ENCODE results near the gene TBC1D32.
"Not testable (repeated sequence)": the region's sequence is repeated elsewhere in the genome, so short reads cannot be mapped to it uniquely, and the experiment has no call there.

Gene TBC1D32

GRCh38 chr6:121330516-121330915 is 3.8 kb downstream of the TBC1D32 start:
- DNase-seq: no peak

DNA sequence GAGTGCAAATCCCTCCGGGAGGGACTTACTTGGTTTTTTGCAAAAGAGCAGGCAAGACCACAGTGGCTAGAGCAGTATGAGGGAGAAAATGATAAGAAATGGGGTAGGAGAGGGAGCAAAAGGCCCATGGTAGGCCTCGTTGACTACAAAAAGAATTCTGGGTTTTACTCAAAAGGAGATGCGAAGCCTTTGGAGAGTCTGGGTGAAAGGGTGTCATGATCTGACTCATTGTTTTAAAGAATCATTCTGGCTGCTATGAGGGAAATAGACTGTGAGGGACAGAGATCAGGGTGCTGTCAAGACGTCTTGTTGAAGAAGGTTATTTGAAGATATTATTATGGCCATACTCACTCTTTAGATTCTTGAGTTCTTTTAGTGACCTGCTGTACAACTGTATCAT is 13.0 kb downstream of the TBC1D32 start:
- no peak for DNase-seq

- no peak for DNase-seq
Measured at GRCh38 chr6:121319603-121320002, 14.7 kb downstream of the TBC1D32 start.

- no peak for DNase-seq
Measured at GRCh38 chr6:121319112-121319553, 15.1 kb downstream of the TBC1D32 start.

DNA sequence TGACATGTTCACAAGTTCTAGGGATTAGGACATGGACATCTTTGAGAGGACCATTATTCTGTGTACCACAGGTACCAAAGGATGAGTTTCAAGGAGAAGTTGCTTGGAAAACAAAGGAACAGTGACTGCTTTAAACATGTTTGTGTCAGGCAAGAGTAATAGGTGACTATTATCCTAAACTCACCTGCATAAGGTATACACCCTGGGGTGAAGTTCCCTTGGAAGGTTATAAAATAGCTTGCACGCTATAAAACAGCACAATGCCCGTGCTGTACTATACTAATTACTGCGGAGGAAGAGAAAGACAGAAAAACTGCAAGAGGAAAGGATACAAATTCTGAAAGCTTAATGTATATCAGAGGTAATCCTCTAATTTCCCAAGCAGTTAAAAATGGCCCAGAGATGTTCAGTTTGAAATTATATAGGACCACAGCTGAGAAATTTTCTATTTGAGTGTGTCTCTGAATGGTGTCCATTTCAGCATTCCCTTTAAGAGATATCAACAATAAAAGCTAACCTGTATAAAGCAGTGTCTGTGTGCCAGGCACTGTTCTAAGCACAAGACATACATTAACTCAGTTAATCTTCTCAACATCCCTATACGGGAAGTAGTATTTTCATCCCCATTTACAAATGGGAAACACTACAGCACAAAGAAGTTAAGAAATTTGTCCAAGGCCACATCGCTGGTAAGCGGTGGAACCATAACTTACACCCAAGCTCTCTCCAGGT is 19.7 kb downstream of the TBC1D32 start:
- no peak for DNase-seq

DNA sequence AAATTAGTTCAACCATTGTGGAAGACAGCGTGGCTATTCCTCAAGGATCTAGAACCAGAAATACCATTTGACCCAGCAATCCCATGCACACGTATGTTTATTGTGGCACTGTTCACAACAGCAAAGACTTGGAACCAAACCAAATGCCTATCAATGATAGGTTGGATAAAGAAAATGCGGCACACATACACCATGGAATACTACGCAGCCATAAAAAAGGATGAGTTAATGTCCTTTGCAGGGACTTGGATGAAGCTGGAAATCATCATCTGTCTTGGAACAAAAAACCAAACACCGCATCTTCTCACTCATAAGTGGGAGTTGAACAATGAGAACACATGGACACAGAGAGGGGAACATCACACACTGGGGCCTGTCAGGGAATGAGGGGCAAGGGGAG is 22.5 kb downstream of the TBC1D32 start:
- not testable (repeated sequence) for DNase-seq

GRCh38 chr6:121310495-121310894 is 23.8 kb downstream of the TBC1D32 start:
- no peak for DNase-seq

GRCh38 chr6:121309768-121310469 is 24.4 kb downstream of the TBC1D32 start:
- DNase-seq: no peak

GRCh38 chr6:121305957-121306607 is 28.2 kb downstream of the TBC1D32 start:
- no peak for DNase-seq

DNA sequence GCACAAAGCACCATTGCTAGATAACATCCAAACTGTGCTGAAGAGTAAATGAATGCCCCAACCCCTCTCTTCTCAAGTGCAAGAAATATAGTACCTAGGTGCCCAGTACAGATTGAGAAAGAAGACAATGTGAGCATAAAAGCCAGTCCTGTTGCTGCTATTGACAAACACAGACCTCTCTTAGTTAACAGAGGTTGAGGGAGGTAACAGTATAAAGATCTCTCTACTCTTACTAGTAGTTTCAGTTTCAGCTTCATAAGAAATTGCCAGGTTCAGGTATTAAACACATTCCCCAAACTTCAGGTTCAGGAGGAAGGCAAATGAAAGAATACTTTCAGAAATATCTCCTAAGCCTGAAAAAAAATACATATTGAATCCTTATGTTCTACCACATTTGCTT is 31.4 kb downstream of the TBC1D32 start:
- no peak for DNase-seq

- DNase-seq: not testable (repeated sequence)
Measured at GRCh38 chr6:121301156-121301555, 33.1 kb downstream of the TBC1D32 start.

GRCh38 chr6:121297694-121298093 is 36.6 kb downstream of the TBC1D32 start:
- DNase-seq: no peak

GRCh38 chr6:121285041-121285440 is 49.2 kb downstream of the TBC1D32 start:
- DNase-seq: no peak

DNA sequence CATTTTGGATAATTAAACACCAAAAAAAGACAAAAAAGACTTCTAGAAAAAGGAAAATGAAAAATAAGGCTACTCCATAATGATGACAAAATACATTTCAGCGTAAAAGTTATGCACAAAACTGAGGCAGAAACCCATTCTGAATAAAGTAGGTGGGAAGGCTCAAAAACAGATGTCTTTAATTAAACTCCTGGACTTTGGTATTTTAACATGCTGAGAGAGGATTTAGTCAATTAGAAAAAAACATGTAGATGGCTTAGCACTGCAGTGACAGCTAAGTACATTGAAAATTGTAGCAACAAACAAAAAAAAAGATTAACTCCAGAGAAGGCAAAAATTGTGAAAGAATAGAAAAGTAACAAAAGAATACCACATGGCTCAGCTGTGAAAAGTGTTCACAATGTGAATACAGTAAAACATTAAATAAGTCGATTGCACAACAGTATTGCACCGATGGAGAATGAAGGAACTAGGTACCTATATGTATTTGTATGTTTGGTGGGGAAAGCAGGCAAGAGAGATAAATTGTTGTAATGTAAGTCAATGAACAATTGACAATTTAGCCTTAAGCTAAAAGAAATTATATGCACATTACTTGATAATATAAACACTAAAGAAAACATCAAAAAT is 59.5 kb downstream of the TBC1D32 start:
- no peak for DNase-seq

GRCh38 chr6:121263742-121264141 is 70.5 kb downstream of the TBC1D32 start:
- DNase-seq: no peak

- DNase-seq: no peak
Measured at GRCh38 chr6:121260651-121261102, 73.6 kb downstream of the TBC1D32 start.

- DNase-seq: no peak
Measured at GRCh38 chr6:121247386-121247785, 86.9 kb downstream of the TBC1D32 start.

- no peak for DNase-seq
Measured at GRCh38 chr6:121242386-121242785, 91.9 kb downstream of the TBC1D32 start.

DNA sequence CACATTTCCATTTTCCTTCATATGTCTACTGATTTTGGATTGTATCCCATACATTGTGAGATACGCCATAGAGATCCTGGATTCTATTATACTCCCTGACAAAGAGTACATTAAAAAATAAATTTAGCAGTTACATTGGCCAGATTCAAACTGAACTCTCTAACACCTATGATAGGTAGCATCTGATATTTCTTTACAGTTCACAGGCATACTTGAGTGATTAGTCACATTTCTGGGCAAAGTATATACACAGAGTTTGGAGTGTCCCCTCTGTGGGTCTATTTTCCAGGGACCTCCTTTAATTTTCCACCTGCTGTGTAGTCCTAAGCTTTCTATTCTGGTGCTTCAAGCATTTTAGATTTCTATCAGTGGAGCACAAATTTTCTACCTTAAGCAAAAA is 96.4 kb downstream of the TBC1D32 start:
- no peak for DNase-seq

DNA sequence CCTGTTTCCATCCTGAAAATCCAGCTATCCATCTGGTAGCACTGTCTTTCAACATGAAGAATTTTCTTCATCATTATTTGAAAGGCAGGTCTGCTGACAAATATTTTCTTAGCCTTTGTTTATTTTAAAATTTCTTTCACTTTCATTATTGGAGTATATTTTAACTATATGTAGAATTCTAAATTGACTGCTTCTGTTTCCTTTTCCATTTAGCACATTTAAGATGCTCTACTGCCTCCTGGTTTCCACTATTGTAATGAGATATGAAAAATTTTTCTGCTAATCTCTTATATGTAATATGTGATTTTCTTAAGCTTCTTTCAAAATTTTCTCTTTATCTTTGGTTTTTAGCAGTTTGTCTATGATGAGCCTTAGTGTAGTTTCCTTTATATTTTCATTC is 97.3 kb downstream of the TBC1D32 start:
- no peak for DNase-seq

GRCh38 chr6:121235386-121235785 is 98.9 kb downstream of the TBC1D32 start:
- no peak for DNase-seq

DNA sequence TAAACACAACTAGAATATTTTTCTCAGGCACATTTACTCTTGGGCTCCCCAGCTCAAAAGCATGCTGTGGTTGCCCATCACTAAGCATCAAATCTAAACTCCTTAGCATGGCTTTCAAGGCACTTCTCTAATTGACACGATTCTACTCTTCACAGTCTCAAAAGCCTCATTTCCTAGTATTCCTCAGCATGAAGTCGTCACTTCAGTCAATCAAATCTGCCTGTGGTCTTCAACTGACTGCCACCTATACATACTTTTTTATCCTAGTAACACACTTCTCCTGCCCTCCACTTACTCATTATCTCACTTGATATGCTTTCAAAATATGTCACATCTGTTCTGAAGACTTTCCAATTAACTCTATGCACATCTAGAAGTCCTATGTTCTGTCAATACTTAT is 110.3 kb downstream of the TBC1D32 start:
- no peak for DNase-seq

- no peak for DNase-seq
Measured at GRCh38 chr6:121223212-121223611, 111.1 kb downstream of the TBC1D32 start.

Measured in NCI-H1417 treated with DMSO at 0.1 percent for 48 hours (cell line).